Uterus (tissue), 4 donors: ENCODE results near the gene DNASE1L2. TPM values are rescaled to one million over a fixed set of nuclear protein-coding genes. Genes with fewer than 3 reads are reported as not detected.

ENCODE experiments used
- DNase-seq, 2 donors: peaks; one replicate each; pipeline ENCODE4 v3.0.0-alpha.2; 2019 to 2020
- H3K27ac ChIP-seq, 2 donors: fragments of 200-600 bp; sonication (generic); 1 replicate in 1 of 2; 2 replicates in 1 of 2; pipeline ENCODE4 v1.5.1; 2016 to 2018
- H3K27me3 ChIP-seq, 2 donors: fragments of 200-600 bp; sonication (generic); one replicate each; pipeline ENCODE4 v1.5.1; 2018 to 2019; ENCODE audit warnings: control low read depth in 1 of 2
- H3K36me3 ChIP-seq, 2 donors: fragments of 200-600 bp; sonication (generic); one replicate each; pipeline ENCODE4 v1.5.1; 2019; ENCODE audit warnings: control low read depth in 1 of 2
- H3K4me1 ChIP-seq, 2 donors: fragments of 200-600 bp; sonication (generic); one replicate each; pipeline ENCODE4 v1.5.1; 2018 to 2019; ENCODE audit warnings: control low read depth in 1 of 2
- H3K4me3 ChIP-seq, 2 donors: fragments of 200-600 bp; sonication (generic); 1 replicate in 1 of 2; 2 replicates in 1 of 2; pipeline ENCODE4 v1.5.1; 2018 to 2019; ENCODE audit warnings: mild to moderate bottlenecking in 1 of 2
- H3K9me3 ChIP-seq, 2 donors: fragments of 200-600 bp; sonication (generic); one replicate each; pipeline ENCODE4 v1.5.1; 2019; ENCODE audit warnings: control low read depth in 1 of 2
- POLR2A ChIP-seq, 2 donors: fragments of 450-650 bp; IDR thresholded peaks; one replicate each; pipeline ENCODE4 v1.6.1; 2016; ENCODE audit warnings: antibody characterized with exemption in 2 of 2, mild to moderate bottlenecking in 1 of 2, moderate library complexity in 1 of 2
- intact Hi-C: fragments of 100-400 bp; cut with DNase I; formaldehyde crosslinking; loops from one replicate; pipeline ENCODE4 v1.15.1; 2023; ENCODE audit warnings: low total_unique reads
- total RNA-seq, 4 donors: library from RNA; depleted of rRNA in 3 of 4; stranded (reverse); fragments of >200 nt in 3 of 4; gene quantifications; one replicate each; pipeline versions ENCODE4 v1.1.0 to v1.2.4, GENCODE V29; 2014 to 2023
- TF ChIP-seq, protein P1 (sequence below), 4 experiments: fragments of 200-600 bp in 2 of 4; fragments of 450-650 bp in 2 of 4; sonication (generic) in 2 of 4; IDR thresholded peaks; one replicate each; pipeline ENCODE4 v1.5.1; 2016 to 2019; ENCODE audit warnings: antibody characterized with exemption in 4 of 4, mild to moderate bottlenecking in 2 of 4, moderate library complexity in 1 of 4
- donor health status: DM: yes; HTN: yes; CAD: no.

DNASE1L2 gene
- total RNA-seq, 4 donors from 2014 or later = 0.97 to 1.2 TPM; not detected in 2

DNA sequence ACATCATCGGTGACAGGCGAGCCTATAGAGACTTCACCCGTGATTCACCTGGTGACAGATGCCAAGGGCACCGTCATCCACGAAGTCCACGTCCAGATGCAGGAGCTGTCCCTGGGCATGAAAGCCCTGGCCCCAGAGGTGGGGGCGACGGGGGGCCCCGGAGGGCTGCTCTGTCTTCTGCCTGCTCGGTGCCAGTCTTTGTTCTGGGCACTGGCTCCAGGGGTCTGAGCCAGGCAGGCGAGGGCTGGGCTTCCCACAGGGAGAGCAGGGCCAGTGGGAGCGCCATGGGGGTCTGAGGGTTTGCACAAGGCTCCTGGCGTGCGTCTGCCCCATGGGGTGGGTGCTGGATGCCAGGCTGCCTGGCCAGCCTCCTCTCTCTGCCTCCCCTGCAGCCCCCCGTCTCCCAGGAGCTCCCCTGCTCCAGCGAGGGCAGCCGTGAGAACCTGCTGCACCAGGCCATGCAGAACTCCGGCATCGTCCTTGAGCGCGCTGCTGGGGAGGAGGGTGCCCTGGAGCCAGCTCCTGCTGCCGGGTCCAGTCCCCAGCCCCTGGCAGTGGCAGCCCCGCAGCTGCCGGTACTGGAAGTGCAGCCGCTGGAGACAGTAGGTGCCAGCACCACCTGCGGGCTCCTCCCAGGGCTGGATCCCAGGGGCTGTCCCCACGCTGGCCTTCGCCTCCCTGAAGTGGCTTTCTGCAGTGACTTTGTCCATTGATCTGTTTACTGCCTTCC, 3.0 kb upstream of the DNASE1L2 start:
- Histone ChIP-seq H3K4me1 (peaks cover 0 to 12% of the 10 kb centered on the region in 2 donors), H3K36me3 (no peaks in the 10 kb centered on the region)
- no peak for DNase-seq

DNA sequence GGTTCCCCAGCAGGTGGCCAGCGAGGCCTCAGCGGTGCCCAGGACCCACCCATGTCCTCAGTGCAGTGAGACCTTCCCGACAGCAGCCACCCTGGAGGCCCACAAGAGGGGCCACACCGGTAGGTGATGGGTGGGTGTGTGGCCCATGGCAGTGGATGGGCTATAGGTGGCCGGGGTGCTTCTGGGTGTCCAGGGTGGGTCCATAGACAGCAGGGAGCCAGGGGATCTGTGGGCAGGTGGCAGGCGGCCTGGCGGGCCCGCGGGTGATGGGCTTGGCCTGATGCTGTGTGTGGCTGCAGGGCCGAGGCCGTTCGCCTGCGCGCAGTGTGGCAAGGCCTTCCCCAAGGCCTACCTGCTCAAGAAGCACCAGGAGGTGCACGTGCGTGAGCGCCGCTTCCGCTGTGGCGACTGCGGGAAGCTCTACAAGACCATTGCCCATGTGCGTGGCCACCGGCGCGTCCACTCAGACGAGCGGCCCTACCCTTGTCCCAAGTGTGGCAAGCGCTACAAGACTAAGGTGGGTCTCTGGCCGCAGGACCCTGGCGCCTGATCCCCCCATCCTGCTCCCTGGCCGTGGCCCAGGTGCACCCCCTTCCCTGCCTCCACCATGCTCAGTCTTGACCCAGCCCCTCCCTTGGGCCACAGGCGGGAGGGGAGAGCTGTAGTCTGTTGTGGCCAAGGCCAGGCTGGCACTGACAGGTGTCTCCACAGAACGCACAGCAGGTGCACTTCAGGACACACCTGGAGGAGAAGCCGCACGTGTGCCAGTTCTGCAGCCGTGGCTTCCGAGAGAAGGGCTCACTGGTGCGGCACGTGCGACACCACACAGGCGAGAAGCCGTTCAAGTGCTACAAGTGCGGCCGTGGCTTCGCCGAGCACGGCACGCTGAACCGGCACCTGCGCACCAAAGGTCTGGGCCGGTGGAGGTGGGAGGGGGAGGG, 2.1 kb upstream of the DNASE1L2 start:
- no peak for DNase-seq
- H3K9me3 ChIP-seq = no peaks in the 10 kb centered on the region
- no peaks in the 10 kb centered on the region for H3K36me3 ChIP-seq
- TF ChIP-seq POLR2A (IDR thresholded peaks at IDR 0.05) = no peak
- TF ChIP-seq, protein P1, sequence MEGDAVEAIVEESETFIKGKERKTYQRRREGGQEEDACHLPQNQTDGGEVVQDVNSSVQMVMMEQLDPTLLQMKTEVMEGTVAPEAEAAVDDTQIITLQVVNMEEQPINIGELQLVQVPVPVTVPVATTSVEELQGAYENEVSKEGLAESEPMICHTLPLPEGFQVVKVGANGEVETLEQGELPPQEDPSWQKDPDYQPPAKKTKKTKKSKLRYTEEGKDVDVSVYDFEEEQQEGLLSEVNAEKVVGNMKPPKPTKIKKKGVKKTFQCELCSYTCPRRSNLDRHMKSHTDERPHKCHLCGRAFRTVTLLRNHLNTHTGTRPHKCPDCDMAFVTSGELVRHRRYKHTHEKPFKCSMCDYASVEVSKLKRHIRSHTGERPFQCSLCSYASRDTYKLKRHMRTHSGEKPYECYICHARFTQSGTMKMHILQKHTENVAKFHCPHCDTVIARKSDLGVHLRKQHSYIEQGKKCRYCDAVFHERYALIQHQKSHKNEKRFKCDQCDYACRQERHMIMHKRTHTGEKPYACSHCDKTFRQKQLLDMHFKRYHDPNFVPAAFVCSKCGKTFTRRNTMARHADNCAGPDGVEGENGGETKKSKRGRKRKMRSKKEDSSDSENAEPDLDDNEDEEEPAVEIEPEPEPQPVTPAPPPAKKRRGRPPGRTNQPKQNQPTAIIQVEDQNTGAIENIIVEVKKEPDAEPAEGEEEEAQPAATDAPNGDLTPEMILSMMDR (IDR thresholded peaks at IDR 0.05) = no peak
- H3K4me3 ChIP-seq = no peak overlapping the region
- H3K4me1 ChIP-seq = peaks cover 0 to 12% of the 10 kb centered on the region in 2 donors
- no peak overlapping the region for H3K27ac ChIP-seq
- H3K27me3 ChIP-seq = peaks cover 5 to 7% of the 10 kb centered on the region in 2 donors
- intact Hi-C loops = no loop called here

More for the DNA sequence above, 3.0 kb upstream of the DNASE1L2 start:
- Histone ChIP-seq H3K27ac (no peak overlapping the region), H3K9me3 (no peaks in the 10 kb centered on the region), H3K27me3 (peaks cover 5 to 7% of the 10 kb centered on the region in 2 donors), H3K4me3 (no peak overlapping the region)
- intact Hi-C loops = no loop called here
- no peak for TF ChIP-seq POLR2A (IDR thresholded peaks at IDR 0.05)
- TF ChIP-seq, protein P1 (IDR thresholded peaks at IDR 0.05) = no peak

DNA sequence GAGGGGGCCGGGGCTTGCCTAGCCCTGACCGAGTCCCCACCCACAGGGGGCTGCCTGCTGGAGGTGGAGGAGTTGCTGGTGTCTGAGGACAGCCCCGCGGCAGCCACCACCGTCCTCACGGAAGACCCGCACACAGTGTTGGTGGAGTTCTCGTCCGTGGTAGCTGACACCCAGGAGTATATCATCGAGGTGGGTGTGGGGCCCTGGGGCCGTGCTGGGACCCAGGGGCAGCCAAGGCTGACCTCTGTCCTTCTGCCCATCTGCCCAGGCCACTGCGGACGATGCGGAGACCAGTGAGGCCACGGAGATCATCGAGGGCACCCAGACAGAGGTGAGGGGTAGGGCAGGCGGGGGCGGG, 1.5 kb upstream of the DNASE1L2 start:
- Histone ChIP-seq H3K27ac (no peak overlapping the region), H3K9me3 (no peaks in the 10 kb centered on the region), H3K4me1 (peaks cover 0 to 12% of the 10 kb centered on the region in 2 donors), H3K27me3 (peaks cover 5 to 7% of the 10 kb centered on the region in 2 donors), H3K4me3 (no peak overlapping the region), H3K36me3 (no peaks in the 10 kb centered on the region)
- intact Hi-C loops = no loop called here
- DNase-seq = no peak
- TF ChIP-seq, protein P1 (IDR thresholded peaks at IDR 0.05) = no peak
- TF ChIP-seq POLR2A (IDR thresholded peaks at IDR 0.05) = no peak

DNA sequence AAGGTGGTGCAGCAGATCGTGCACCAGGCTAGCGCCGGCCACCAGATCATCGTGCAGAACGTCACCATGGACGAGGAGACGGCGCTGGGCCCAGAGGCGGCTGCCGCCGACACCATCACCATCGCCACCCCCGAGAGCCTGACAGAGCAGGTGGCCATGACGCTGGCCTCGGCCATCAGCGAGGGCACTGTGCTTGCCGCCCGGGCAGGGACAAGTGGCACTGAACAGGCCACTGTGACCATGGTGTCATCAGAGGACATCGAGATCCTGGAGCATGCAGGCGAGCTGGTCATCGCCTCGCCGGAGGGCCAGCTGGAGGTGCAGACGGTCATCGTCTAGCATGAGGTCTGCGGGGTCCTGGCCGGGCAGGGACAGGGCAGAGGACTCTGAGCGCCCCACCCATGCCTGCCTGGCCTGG, 1.0 kb upstream of the DNASE1L2 start:
- peaks cover 5 to 7% of the 10 kb centered on the region in 2 donors for H3K27me3 ChIP-seq
- no peak for TF ChIP-seq POLR2A (IDR thresholded peaks at IDR 0.05)
- TF ChIP-seq, protein P1 (IDR thresholded peaks at IDR 0.05) = no peak
- no peak overlapping the region for H3K27ac ChIP-seq
- intact Hi-C loops = no loop called here
- H3K9me3 ChIP-seq = no peaks in the 10 kb centered on the region
- no peak for DNase-seq
- H3K36me3 ChIP-seq = no peaks in the 10 kb centered on the region
- H3K4me3 ChIP-seq = no peak overlapping the region
- peaks cover 0 to 12% of the 10 kb centered on the region in 2 donors for H3K4me1 ChIP-seq
